Esophagus muscularis mucosa (tissue), 4 donors: ENCODE data around the gene ZBED6.

Experiments
- EP300 ChIP-seq: sonication (generic); formaldehyde crosslinking; IDR thresholded peaks from one replicate; pipeline ENCODE4 v1.6.1; 2017; ENCODE audit warnings: antibody characterized with exemption
- POLR2AphosphoS5 ChIP-seq, 2 donors: sonication (generic); formaldehyde crosslinking; IDR thresholded peaks; one replicate each; pipeline ENCODE4 v1.6.1; 2017; ENCODE audit warnings: antibody characterized with exemption in 2 of 2
- TF ChIP-seq, protein P1 (sequence below), 3 experiments: fragments of 200-600 bp in 2 of 3; fragments of 450-650 bp in 1 of 3; sonication (generic) in 2 of 3; IDR thresholded peaks; one replicate each; pipeline ENCODE4 v1.5.1; 2017 to 2019; ENCODE audit warnings: antibody characterized with exemption in 3 of 3, mild to moderate bottlenecking in 2 of 3, moderate library complexity in 1 of 3

DNA sequence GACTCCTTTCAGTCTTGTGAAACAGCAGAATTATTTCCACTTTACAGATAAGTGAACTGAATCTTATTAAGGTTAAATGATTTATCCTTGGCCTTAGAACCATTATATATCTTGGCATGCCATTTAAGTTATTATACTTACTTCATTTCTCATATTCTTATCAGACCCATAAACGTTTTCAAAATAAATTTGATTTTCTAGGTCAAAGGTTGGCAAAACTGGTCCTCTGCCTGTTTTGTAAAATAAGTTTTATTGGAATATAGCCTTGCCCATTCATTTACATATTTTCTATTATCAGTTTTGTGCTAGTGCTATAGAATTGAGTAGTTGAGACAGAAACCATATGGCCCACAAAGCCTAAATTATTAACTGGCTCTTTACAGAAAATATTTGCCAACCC is 33.1 kb downstream of the ZBED6 start:
- TF ChIP-seq, protein P1, sequence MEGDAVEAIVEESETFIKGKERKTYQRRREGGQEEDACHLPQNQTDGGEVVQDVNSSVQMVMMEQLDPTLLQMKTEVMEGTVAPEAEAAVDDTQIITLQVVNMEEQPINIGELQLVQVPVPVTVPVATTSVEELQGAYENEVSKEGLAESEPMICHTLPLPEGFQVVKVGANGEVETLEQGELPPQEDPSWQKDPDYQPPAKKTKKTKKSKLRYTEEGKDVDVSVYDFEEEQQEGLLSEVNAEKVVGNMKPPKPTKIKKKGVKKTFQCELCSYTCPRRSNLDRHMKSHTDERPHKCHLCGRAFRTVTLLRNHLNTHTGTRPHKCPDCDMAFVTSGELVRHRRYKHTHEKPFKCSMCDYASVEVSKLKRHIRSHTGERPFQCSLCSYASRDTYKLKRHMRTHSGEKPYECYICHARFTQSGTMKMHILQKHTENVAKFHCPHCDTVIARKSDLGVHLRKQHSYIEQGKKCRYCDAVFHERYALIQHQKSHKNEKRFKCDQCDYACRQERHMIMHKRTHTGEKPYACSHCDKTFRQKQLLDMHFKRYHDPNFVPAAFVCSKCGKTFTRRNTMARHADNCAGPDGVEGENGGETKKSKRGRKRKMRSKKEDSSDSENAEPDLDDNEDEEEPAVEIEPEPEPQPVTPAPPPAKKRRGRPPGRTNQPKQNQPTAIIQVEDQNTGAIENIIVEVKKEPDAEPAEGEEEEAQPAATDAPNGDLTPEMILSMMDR (IDR thresholded peaks at IDR 0.05), result no peak
- TF ChIP-seq EP300 (no peak), POLR2AphosphoS5 (IDR thresholded peaks at IDR 0.05) (no peak)
